Measurements from ENCODE around the gene DARS1. TPM values are rescaled to one million over a fixed set of nuclear protein-coding genes. Genes with fewer than 3 reads are reported as not detected.

The DARS1 gene
- total and polyA plus RNA-seq, 8 donors: 29.8 to 49.0 (median 37.4) TPM

GRCh38 chr2:136015699-136016098 is 30.3 kb upstream of the DARS1 start:
- Histone ChIP-seq H3K27ac (no peak overlapping the region), H3K4me3 (no peak overlapping the region), H3K9me3 (no peaks in the 10 kb centered on the region), H3K36me3 (no peaks in the 10 kb centered on the region), H3K4me1 (peaks cover 0 to 6% (median 5%) of the 10 kb centered on the region in 3 donors), H3K27me3 (no peaks in the 10 kb centered on the region)
- TF ChIP-seq CTCF (IDR thresholded peaks at IDR 0.05): no peak
- ATAC-seq: no peak
- intact Hi-C loops (cut with DNase I): no loop called here
- FAIRE-seq: no peak
- WGBS, 2 donors: 46 to 51% methylated on average over 1 of the region's 1 CpG
- no peak for DNase-seq

GRCh38 chr2:136014411-136014810 is 29.0 kb upstream of the DARS1 start:
- no peaks in the 10 kb centered on the region for H3K9me3 ChIP-seq

GRCh38 chr2:136013955-136014354 is 28.5 kb upstream of the DARS1 start:
- no peaks in the 10 kb centered on the region for H3K36me3 ChIP-seq
- TF ChIP-seq CTCF (IDR thresholded peaks at IDR 0.05): no peak
- FAIRE-seq: no peak
- H3K27ac ChIP-seq: peak overlapping the region in 2 of 4 donors; percentile 5 to 53
- H3K27me3 ChIP-seq: no peaks in the 10 kb centered on the region
- WGBS, 2 donors: 14 to 21% methylated on average over 4 of the region's 4 CpGs
- peak in 3 of 4 donors; percentile 67 to 79 (median 77) for ATAC-seq
- no peak for DNase-seq
- no peak overlapping the region for H3K4me3 ChIP-seq
- H3K9me3 ChIP-seq: no peaks in the 10 kb centered on the region
- intact Hi-C loops (cut with DNase I): no loop called here
- H3K4me1 ChIP-seq: peaks cover 0 to 6% (median 5%) of the 10 kb centered on the region in 3 donors

More at GRCh38 chr2:136014411-136014810, 29.0 kb upstream of the DARS1 start:
- intact Hi-C loops (cut with DNase I): no loop called here
- Histone ChIP-seq H3K27me3 (no peaks in the 10 kb centered on the region), H3K4me1 (peaks cover 0 to 6% (median 5%) of the 10 kb centered on the region in 3 donors), H3K4me3 (no peak overlapping the region), H3K27ac (peak overlapping the region in 2 of 4 donors; percentile 5 to 53), H3K36me3 (no peaks in the 10 kb centered on the region)
- WGBS, 2 donors: 79% methylated on average over 2 of the region's 2 CpGs
- FAIRE-seq (no peak), DNase-seq (no peak), ATAC-seq (no peak)
- TF ChIP-seq CTCF (IDR thresholded peaks at IDR 0.05): no peak

- FAIRE-seq (no peak), DNase-seq (no peak), ATAC-seq (peak in 1 of 4 donors; percentile 27)
- H3K27ac ChIP-seq: no peak overlapping the region
- peaks cover 0 to 6% (median 5%) of the 10 kb centered on the region in 3 donors for H3K4me1 ChIP-seq
- no peaks in the 10 kb centered on the region for H3K36me3 ChIP-seq
- intact Hi-C loops (cut with DNase I): no loop called here
- 70 to 76% methylated on average over 3 of the region's 3 CpGs for WGBS, 2 donors
- no peaks in the 10 kb centered on the region for H3K9me3 ChIP-seq
- no peak overlapping the region for H3K4me3 ChIP-seq
- H3K27me3 ChIP-seq: no peaks in the 10 kb centered on the region
- no peak for TF ChIP-seq CTCF (IDR thresholded peaks at IDR 0.05)
Observed at GRCh38 chr2:136013136-136013685, 27.8 kb upstream of the DARS1 start.

GRCh38 chr2:136012315-136012714 is 26.9 kb upstream of the DARS1 start:
- no peak for ATAC-seq
- Histone ChIP-seq H3K27me3 (no peaks in the 10 kb centered on the region), H3K4me3 (no peak overlapping the region), H3K27ac (no peak overlapping the region), H3K9me3 (no peaks in the 10 kb centered on the region), H3K4me1 (peaks cover 0 to 6% (median 5%) of the 10 kb centered on the region in 3 donors), H3K36me3 (no peaks in the 10 kb centered on the region)
- FAIRE-seq: no peak
- 62 to 66% methylated on average over 2 of the region's 2 CpGs for WGBS, 2 donors
- no peak for DNase-seq
- intact Hi-C loops (cut with DNase I): no loop called here
- TF ChIP-seq CTCF (IDR thresholded peaks at IDR 0.05): no peak
